SK-N-MC (cell line): Measurements from ENCODE around the gene PRPF8.

ENCODE experiments used
- EZH2 ChIP-seq: fragments of 200-600 bp; sonication (generic); IDR thresholded peaks from one replicate; pipeline ENCODE4 v1.6.1; 2017; ENCODE audit warnings: antibody characterized with exemption
- POLR2AphosphoS5 ChIP-seq: IDR thresholded peaks from 2 replicates; pipeline ENCODE4 v1.6.1; 2012; ENCODE audit warnings: mild to moderate bottlenecking, low read depth, low read length, borderline replicate concordance

- TF ChIP-seq EZH2 = no peak
- no peak for TF ChIP-seq POLR2AphosphoS5
Observed at GRCh38 chr17:1712271-1712670, 27.6 kb upstream of the PRPF8 start.
